Left ventricle myocardium inferior (tissue), 1 donor: Measurements from ENCODE around the gene ILKAP. TPM values are rescaled to one million over a fixed set of nuclear protein-coding genes. Genes with fewer than 3 reads are reported as not detected.

Source experiments
- DNase-seq: peaks from one replicate; pipeline ENCODE4 v3.0.0-alpha.2; 2020
- H3K27ac ChIP-seq: fragments of 200-600 bp; replicated peaks from 2 replicates; pipeline ENCODE4 v1.8.0; 2021
- H3K27me3 ChIP-seq: fragments of 200-600 bp; 2 replicates; pipeline ENCODE4 v1.8.0; 2021; ENCODE audit warnings: low read depth
- H3K36me3 ChIP-seq: fragments of 200-600 bp; 2 replicates; pipeline ENCODE4 v1.8.0; 2021
- H3K4me1 ChIP-seq: fragments of 200-600 bp; 2 replicates; pipeline ENCODE4 v1.8.0; 2021
- H3K4me3 ChIP-seq: fragments of 200-600 bp; 2 replicates; pipeline ENCODE4 v1.8.0; 2021; ENCODE audit warnings: mild to moderate bottlenecking, moderate library complexity
- H3K9me3 ChIP-seq: fragments of 200-600 bp; replicated peaks from 2 replicates; pipeline ENCODE4 v1.8.0; 2021
- intact Hi-C: fragments of 100-400 bp; cut with micrococcal nuclease; formaldehyde crosslinking; loops from one replicate; pipeline ENCODE4 v1.11.0; 2022
- total RNA-seq: library from RNA; stranded (reverse); fragmentation: NEBNext Ultra II Directional; extraction: Animal tissue kit (Norgen Biotek cat#: 25700); gene quantifications from one replicate; pipeline ENCODE4 v1.2.1, GENCODE V29; 2021
- TF ChIP-seq, protein P1 (sequence below): fragments of 200-600 bp; IDR thresholded peaks from 2 replicates; pipeline ENCODE4 v1.8.0; 2021; ENCODE audit warnings: antibody characterized with exemption, mild to moderate bottlenecking, borderline replicate concordance
- donor health status: DM: no; HTN: yes; CAD: no; lungs with severe emphysema.

ILKAP gene
- total RNA-seq, 1 donor from 2014 or later = 26.5 TPM

DNA sequence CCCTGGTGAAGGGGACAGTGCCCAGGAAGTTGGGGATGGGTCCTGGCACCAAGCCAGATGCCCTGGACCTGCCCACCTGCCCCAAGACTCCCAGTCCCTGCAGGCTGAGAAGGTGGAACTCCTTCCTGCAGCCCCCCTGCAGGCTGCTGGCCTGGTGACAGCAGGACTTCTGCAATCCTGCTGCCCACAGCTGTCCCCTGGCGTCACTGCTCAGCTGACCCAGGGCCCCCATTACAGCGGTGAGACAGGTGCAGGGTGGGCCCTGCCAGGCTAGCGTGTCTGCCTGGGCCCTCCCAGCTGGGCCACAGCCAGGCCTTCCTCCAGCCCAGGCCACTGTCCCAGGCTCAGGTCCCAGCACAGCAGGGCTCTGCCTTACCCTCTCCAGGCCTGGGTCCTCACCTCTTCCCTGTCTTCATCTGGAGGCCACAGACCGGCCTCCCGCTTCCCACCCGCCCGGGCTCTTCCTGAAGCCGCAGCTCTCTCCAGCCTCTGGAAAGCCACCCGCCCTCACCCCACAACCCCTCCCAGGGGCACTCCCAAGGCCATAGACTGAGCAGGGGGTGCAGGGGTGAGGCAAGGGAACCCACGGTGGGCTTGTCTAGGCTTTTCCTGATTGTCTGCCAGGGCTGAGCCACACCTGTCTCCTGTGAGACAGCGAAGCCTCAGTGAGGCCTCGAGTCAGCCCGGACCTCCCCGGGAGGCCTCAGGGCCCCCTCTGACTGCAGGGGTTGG is 53.5 kb downstream of the ILKAP start:
- intact Hi-C loops = no loop called here
- no peak overlapping the region for H3K4me3 ChIP-seq
- TF ChIP-seq, protein P1, sequence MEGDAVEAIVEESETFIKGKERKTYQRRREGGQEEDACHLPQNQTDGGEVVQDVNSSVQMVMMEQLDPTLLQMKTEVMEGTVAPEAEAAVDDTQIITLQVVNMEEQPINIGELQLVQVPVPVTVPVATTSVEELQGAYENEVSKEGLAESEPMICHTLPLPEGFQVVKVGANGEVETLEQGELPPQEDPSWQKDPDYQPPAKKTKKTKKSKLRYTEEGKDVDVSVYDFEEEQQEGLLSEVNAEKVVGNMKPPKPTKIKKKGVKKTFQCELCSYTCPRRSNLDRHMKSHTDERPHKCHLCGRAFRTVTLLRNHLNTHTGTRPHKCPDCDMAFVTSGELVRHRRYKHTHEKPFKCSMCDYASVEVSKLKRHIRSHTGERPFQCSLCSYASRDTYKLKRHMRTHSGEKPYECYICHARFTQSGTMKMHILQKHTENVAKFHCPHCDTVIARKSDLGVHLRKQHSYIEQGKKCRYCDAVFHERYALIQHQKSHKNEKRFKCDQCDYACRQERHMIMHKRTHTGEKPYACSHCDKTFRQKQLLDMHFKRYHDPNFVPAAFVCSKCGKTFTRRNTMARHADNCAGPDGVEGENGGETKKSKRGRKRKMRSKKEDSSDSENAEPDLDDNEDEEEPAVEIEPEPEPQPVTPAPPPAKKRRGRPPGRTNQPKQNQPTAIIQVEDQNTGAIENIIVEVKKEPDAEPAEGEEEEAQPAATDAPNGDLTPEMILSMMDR = no peak
- no peak overlapping the region for H3K27ac ChIP-seq
- no peaks in the 10 kb centered on the region for H3K9me3 ChIP-seq
- H3K4me1 ChIP-seq = no peaks in the 10 kb centered on the region
- H3K27me3 ChIP-seq = no peaks in the 10 kb centered on the region
- peaks cover 3% of the 10 kb centered on the region for H3K36me3 ChIP-seq
- DNase-seq = no peak

DNA sequence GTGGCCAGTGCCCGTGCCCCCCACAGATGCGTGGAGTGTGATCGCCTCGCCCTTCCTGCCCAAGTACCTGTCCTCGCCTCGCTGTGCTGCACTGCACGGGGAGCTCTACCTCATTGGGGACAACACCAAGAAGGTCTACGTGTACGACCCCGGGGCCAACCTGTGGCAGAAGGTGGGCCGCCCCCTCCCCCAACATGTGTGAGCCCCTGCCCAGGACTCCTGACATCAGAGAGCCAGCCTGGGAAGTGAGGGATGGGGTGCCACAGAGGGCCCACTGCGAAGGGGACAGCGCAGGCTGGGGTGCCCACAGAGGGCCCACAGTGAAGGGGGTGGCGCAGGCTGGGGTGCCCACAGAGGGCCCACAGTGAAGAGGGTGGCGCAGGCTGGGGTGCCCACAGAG is 54.5 kb downstream of the ILKAP start:
- H3K4me3 ChIP-seq = no peak overlapping the region
- intact Hi-C loops = no loop called here
- H3K27me3 ChIP-seq = no peaks in the 10 kb centered on the region
- TF ChIP-seq, protein P1 = no peak
- H3K9me3 ChIP-seq = no peaks in the 10 kb centered on the region
- DNase-seq = no peak
- H3K27ac ChIP-seq = no peak overlapping the region
- H3K36me3 ChIP-seq = peaks cover 3% of the 10 kb centered on the region
- peaks cover 2% of the 10 kb centered on the region for H3K4me1 ChIP-seq

DNA sequence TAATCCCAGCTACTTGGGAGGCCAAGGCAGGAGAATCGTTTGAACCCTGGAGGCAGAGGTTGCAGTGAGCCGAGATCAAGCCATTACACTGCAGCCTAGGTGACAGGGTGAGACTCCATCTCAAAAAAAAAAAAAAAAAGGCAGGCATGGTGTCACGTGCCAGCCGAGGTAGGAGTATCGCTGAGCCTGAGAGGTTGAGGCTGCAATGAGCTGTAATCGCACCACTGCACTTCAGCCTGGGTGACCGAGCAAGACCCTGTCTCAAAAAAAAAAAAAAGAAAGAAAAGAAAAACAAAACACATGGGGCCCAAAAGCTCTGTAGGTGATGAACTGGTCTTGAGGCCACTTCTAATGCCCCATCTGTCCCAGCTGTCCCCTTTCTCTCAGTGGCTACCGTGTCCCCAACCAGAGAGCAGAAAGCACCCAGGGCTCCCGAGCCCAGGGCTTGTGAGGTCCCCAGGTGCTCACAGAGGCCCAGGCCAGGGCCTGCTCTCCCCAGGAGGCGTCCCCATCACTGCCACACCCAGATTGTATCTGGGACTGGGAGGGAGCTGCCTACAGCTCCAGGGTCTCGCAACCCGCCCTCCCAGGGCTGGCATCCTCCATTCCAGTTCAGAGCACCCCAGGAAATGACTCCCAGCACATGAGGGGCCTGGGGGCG is 56.5 kb downstream of the ILKAP start:
- intact Hi-C loops = no loop called here
- H3K4me1 ChIP-seq = peaks cover 21% of the 10 kb centered on the region
- TF ChIP-seq, protein P1 = no peak

DNA sequence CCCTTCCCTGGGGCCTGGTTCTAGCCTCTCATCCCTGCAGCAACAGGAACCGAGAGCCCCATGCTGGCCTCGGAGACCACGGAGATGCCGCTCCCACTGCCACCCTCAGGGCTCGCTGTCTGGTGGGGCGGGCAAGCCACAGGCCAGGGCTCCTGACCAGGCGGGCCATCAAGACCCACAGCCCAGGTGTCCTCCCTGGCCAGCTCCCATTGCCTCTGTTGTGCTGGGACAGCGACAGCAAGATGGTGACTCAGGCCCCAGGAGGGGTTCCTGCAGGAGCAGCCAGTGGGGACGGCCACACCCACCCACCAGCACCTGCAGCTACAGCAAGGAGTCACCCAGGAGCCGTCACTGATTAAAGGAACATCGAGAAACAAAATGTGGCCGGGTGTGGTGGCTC is 57.6 kb downstream of the ILKAP start:
- TF ChIP-seq, protein P1 = no peak
- Histone ChIP-seq H3K36me3 (peaks cover 7% of the 10 kb centered on the region), H3K4me1 (peaks cover 33% of the 10 kb centered on the region), H3K4me3 (no peak overlapping the region), H3K27ac (no peak overlapping the region), H3K9me3 (no peaks in the 10 kb centered on the region), H3K27me3 (no peaks in the 10 kb centered on the region)
- no peak for DNase-seq
- intact Hi-C loops = no loop called here

More for the DNA sequence above, 56.5 kb downstream of the ILKAP start:
- Histone ChIP-seq H3K27ac (no peak overlapping the region), H3K9me3 (no peaks in the 10 kb centered on the region), H3K27me3 (no peaks in the 10 kb centered on the region), H3K36me3 (peaks cover 3% of the 10 kb centered on the region), H3K4me3 (no peak overlapping the region)
- no peak for DNase-seq

DNA sequence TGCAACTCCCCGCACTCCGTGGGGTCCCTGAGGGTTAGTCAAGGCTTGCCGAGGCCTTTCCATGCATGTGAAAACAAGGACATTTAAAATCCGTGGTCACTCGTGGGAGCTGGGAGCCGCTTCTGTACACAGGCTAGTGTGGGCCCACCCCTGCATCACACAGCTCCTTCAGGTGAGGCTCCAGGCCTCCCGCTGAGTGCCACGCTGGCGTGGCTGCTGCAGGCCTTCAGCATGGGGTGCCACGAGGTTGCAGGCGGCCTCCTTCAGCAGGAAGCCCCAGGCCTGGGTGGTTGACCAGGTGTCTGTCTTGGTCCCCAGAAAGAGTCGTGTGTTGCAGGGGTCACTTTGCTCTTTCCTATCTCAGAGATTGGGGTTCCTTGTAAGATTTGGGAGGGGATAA is 58.4 kb downstream of the ILKAP start:
- Histone ChIP-seq H3K27ac (no peak overlapping the region), H3K36me3 (peaks cover 9% of the 10 kb centered on the region)

More for the DNA sequence above, 58.4 kb downstream of the ILKAP start:
- peaks cover 39% of the 10 kb centered on the region for H3K4me1 ChIP-seq
- TF ChIP-seq, protein P1 = no peak
- no peak for DNase-seq
- no peaks in the 10 kb centered on the region for H3K27me3 ChIP-seq
- no peaks in the 10 kb centered on the region for H3K9me3 ChIP-seq
- intact Hi-C loops = no loop called here
- H3K4me3 ChIP-seq = no peak overlapping the region
